ENCODE results near the gene CST7. TPM values are rescaled to one million over a fixed set of nuclear protein-coding genes. Genes with fewer than 3 reads are reported as not detected.
"Not testable (repeated sequence)": the region's sequence is repeated elsewhere in the genome, so short reads cannot be mapped to it uniquely, and the experiment has no call there.

The CST7 gene
- total RNA-seq, 1 donor from 2014 or later: 1.0 TPM

GRCh38 chr20:24914388-24915241 lies 34.5 kb upstream of the CST7 start:
- no peaks in the 10 kb centered on the region for H3K36me3 ChIP-seq (ENCODE audit: control insufficient read depth in 3 of 3, insufficient read depth in 3 of 3, low read length in 3 of 3)
- no peaks in the 10 kb centered on the region for H3K9me3 ChIP-seq (ENCODE audit: control insufficient read depth in 3 of 3, low read length in 3 of 3)
- peaks cover 0 to 4% (median 4%) of the 10 kb centered on the region in 3 donors for H3K27me3 ChIP-seq (ENCODE audit: control insufficient read depth in 3 of 3, insufficient read depth in 3 of 3, low read length in 3 of 3)
- H3K9ac ChIP-seq (ENCODE audit: low read depth in 1 of 3, low read length in 3 of 3): no peak overlapping the region
- H3K4me3 ChIP-seq (ENCODE audit: low read length in 3 of 3): no peak overlapping the region
- H3K27ac ChIP-seq (ENCODE audit: low read depth, low read length): no peak overlapping the region
- H3K4me1 ChIP-seq (ENCODE audit: control insufficient read depth in 3 of 3, insufficient read depth in 3 of 3, low read length in 3 of 3): peaks cover 7% of the 10 kb centered on the region in 3 donors

GRCh38 chr20:24915440-24915839 lies 33.6 kb upstream of the CST7 start:
- peaks cover 7% of the 10 kb centered on the region in 3 donors for H3K4me1 ChIP-seq (ENCODE audit: control insufficient read depth in 3 of 3, insufficient read depth in 3 of 3, low read length in 3 of 3)
- H3K27me3 ChIP-seq (ENCODE audit: control insufficient read depth in 3 of 3, insufficient read depth in 3 of 3, low read length in 3 of 3): peaks cover 0 to 4% (median 4%) of the 10 kb centered on the region in 3 donors
- no peak overlapping the region for H3K9ac ChIP-seq (ENCODE audit: low read depth in 1 of 3, low read length in 3 of 3)
- H3K27ac ChIP-seq (ENCODE audit: low read depth, low read length): no peak overlapping the region
- no peak overlapping the region for H3K4me3 ChIP-seq (ENCODE audit: low read length in 3 of 3)
- H3K36me3 ChIP-seq (ENCODE audit: control insufficient read depth in 3 of 3, insufficient read depth in 3 of 3, low read length in 3 of 3): no peaks in the 10 kb centered on the region
- H3K9me3 ChIP-seq (ENCODE audit: control insufficient read depth in 3 of 3, low read length in 3 of 3): no peaks in the 10 kb centered on the region

GRCh38 chr20:24915892-24916291 lies 33.2 kb upstream of the CST7 start:
- Histone ChIP-seq H3K27ac (ENCODE audit: low read depth, low read length) (no peak overlapping the region), H3K36me3 (ENCODE audit: control insufficient read depth in 3 of 3, insufficient read depth in 3 of 3, low read length in 3 of 3) (no peaks in the 10 kb centered on the region), H3K4me1 (ENCODE audit: control insufficient read depth in 3 of 3, insufficient read depth in 3 of 3, low read length in 3 of 3) (peaks cover 7% of the 10 kb centered on the region in 3 donors), H3K9me3 (ENCODE audit: control insufficient read depth in 3 of 3, low read length in 3 of 3) (no peaks in the 10 kb centered on the region), H3K9ac (ENCODE audit: low read depth in 1 of 3, low read length in 3 of 3) (no peak overlapping the region), H3K27me3 (ENCODE audit: control insufficient read depth in 3 of 3, insufficient read depth in 3 of 3, low read length in 3 of 3) (peaks cover 0 to 4% (median 4%) of the 10 kb centered on the region in 3 donors), H3K4me3 (ENCODE audit: low read length in 3 of 3) (no peak overlapping the region)

- peaks cover 7% of the 10 kb centered on the region in 3 donors for H3K4me1 ChIP-seq (ENCODE audit: control insufficient read depth in 3 of 3, insufficient read depth in 3 of 3, low read length in 3 of 3)
- H3K27me3 ChIP-seq (ENCODE audit: control insufficient read depth in 3 of 3, insufficient read depth in 3 of 3, low read length in 3 of 3): peaks cover 0 to 4% (median 4%) of the 10 kb centered on the region in 3 donors
- no peak overlapping the region for H3K9ac ChIP-seq (ENCODE audit: low read depth in 1 of 3, low read length in 3 of 3)
- H3K4me3 ChIP-seq (ENCODE audit: low read length in 3 of 3): no peak overlapping the region
- H3K27ac ChIP-seq (ENCODE audit: low read depth, low read length): no peak overlapping the region
- H3K36me3 ChIP-seq (ENCODE audit: control insufficient read depth in 3 of 3, insufficient read depth in 3 of 3, low read length in 3 of 3): no peaks in the 10 kb centered on the region
- no peaks in the 10 kb centered on the region for H3K9me3 ChIP-seq (ENCODE audit: control insufficient read depth in 3 of 3, low read length in 3 of 3)
These were observed 32.7 kb upstream of the CST7 start for GRCh38 chr20:24916412-24916811.

- peaks cover 7% of the 10 kb centered on the region in 3 donors for H3K4me1 ChIP-seq (ENCODE audit: control insufficient read depth in 3 of 3, insufficient read depth in 3 of 3, low read length in 3 of 3)
- H3K4me3 ChIP-seq (ENCODE audit: low read length in 3 of 3): no peak overlapping the region
- no peaks in the 10 kb centered on the region for H3K9me3 ChIP-seq (ENCODE audit: control insufficient read depth in 3 of 3, low read length in 3 of 3)
- no peak overlapping the region for H3K9ac ChIP-seq (ENCODE audit: low read depth in 1 of 3, low read length in 3 of 3)
- peaks cover 0 to 4% (median 4%) of the 10 kb centered on the region in 3 donors for H3K27me3 ChIP-seq (ENCODE audit: control insufficient read depth in 3 of 3, insufficient read depth in 3 of 3, low read length in 3 of 3)
- no peak overlapping the region for H3K27ac ChIP-seq (ENCODE audit: low read depth, low read length)
- H3K36me3 ChIP-seq (ENCODE audit: control insufficient read depth in 3 of 3, insufficient read depth in 3 of 3, low read length in 3 of 3): no peaks in the 10 kb centered on the region
These were observed 32.0 kb upstream of the CST7 start for GRCh38 chr20:24917056-24917455.

- no peak overlapping the region for H3K4me3 ChIP-seq (ENCODE audit: low read length in 3 of 3)
- peak overlapping the region in 1 of 3 donors; percentile 54 for H3K9ac ChIP-seq (ENCODE audit: low read depth in 1 of 3, low read length in 3 of 3)
- no peaks in the 10 kb centered on the region for H3K36me3 ChIP-seq (ENCODE audit: control insufficient read depth in 3 of 3, insufficient read depth in 3 of 3, low read length in 3 of 3)
- peaks cover 7% of the 10 kb centered on the region in 3 donors for H3K4me1 ChIP-seq (ENCODE audit: control insufficient read depth in 3 of 3, insufficient read depth in 3 of 3, low read length in 3 of 3)
- peaks cover 0 to 4% (median 4%) of the 10 kb centered on the region in 3 donors for H3K27me3 ChIP-seq (ENCODE audit: control insufficient read depth in 3 of 3, insufficient read depth in 3 of 3, low read length in 3 of 3)
- no peak overlapping the region for H3K27ac ChIP-seq (ENCODE audit: low read depth, low read length)
- H3K9me3 ChIP-seq (ENCODE audit: control insufficient read depth in 3 of 3, low read length in 3 of 3): no peaks in the 10 kb centered on the region
These were observed 31.1 kb upstream of the CST7 start for GRCh38 chr20:24917797-24918578.

- H3K9ac ChIP-seq (ENCODE audit: low read depth in 1 of 3, low read length in 3 of 3): peak overlapping the region in 2 of 3 donors; percentile 12 to 28
- H3K27ac ChIP-seq (ENCODE audit: low read depth, low read length): no peak overlapping the region
- H3K4me3 ChIP-seq (ENCODE audit: low read length in 3 of 3): no peak overlapping the region
- no peaks in the 10 kb centered on the region for H3K9me3 ChIP-seq (ENCODE audit: control insufficient read depth in 3 of 3, low read length in 3 of 3)
- peaks cover 0 to 4% (median 4%) of the 10 kb centered on the region in 3 donors for H3K27me3 ChIP-seq (ENCODE audit: control insufficient read depth in 3 of 3, insufficient read depth in 3 of 3, low read length in 3 of 3)
- peaks cover 7% of the 10 kb centered on the region in 3 donors for H3K4me1 ChIP-seq (ENCODE audit: control insufficient read depth in 3 of 3, insufficient read depth in 3 of 3, low read length in 3 of 3)
- H3K36me3 ChIP-seq (ENCODE audit: control insufficient read depth in 3 of 3, insufficient read depth in 3 of 3, low read length in 3 of 3): no peaks in the 10 kb centered on the region
These were observed 30.2 kb upstream of the CST7 start for GRCh38 chr20:24918579-24919566.

- H3K4me1 ChIP-seq (ENCODE audit: control insufficient read depth in 3 of 3, insufficient read depth in 3 of 3, low read length in 3 of 3); H3K4me3 ChIP-seq (ENCODE audit: low read length in 3 of 3); H3K27ac ChIP-seq (ENCODE audit: low read depth, low read length); H3K9me3 ChIP-seq (ENCODE audit: control insufficient read depth in 3 of 3, low read length in 3 of 3); H3K27me3 ChIP-seq (ENCODE audit: control insufficient read depth in 3 of 3, insufficient read depth in 3 of 3, low read length in 3 of 3); H3K36me3 ChIP-seq (ENCODE audit: control insufficient read depth in 3 of 3, insufficient read depth in 3 of 3, low read length in 3 of 3); H3K9ac ChIP-seq (ENCODE audit: low read depth in 1 of 3, low read length in 3 of 3): not testable (repeated sequence)
These were observed 29.4 kb upstream of the CST7 start for GRCh38 chr20:24919665-24920064.

GRCh38 chr20:24920706-24921105 lies 28.4 kb upstream of the CST7 start:
- H3K4me1 ChIP-seq (ENCODE audit: control insufficient read depth in 3 of 3, insufficient read depth in 3 of 3, low read length in 3 of 3); H3K27ac ChIP-seq (ENCODE audit: low read depth, low read length); H3K27me3 ChIP-seq (ENCODE audit: control insufficient read depth in 3 of 3, insufficient read depth in 3 of 3, low read length in 3 of 3); H3K9me3 ChIP-seq (ENCODE audit: control insufficient read depth in 3 of 3, low read length in 3 of 3); H3K36me3 ChIP-seq (ENCODE audit: control insufficient read depth in 3 of 3, insufficient read depth in 3 of 3, low read length in 3 of 3); H3K4me3 ChIP-seq (ENCODE audit: low read length in 3 of 3); H3K9ac ChIP-seq (ENCODE audit: low read depth in 1 of 3, low read length in 3 of 3): not testable (repeated sequence)

Data from skeletal muscle tissue (tissue), 4 donors.